Fibroblast of mammary gland (primary cell): ENCODE results near the gene CMTM4.
A peak's percentile ranks its signal among the peaks of the same experiment; 100 is the strongest.

Experiments used
- DNase-seq: peaks from one replicate; pipeline ENCODE4 v3.0.0-alpha.2; 2010; ENCODE audit warnings: low read depth
- H3K4me3 ChIP-seq: 2 replicates; pipeline ENCODE4 v1.5.1; 2011; ENCODE audit warnings: low read depth, mild to moderate bottlenecking, low read length, moderate library complexity; ENCODE audit not compliant: control insufficient read depth
- TF ChIP-seq, protein P1 (sequence below): conservative IDR thresholded peaks from 2 replicates; pipeline ENCODE4 v1.5.1; 2011; ENCODE audit warnings: low read depth, low read length, inconsistent platforms; ENCODE audit not compliant: control insufficient read depth, insufficient read depth

Gene CMTM4

DNA sequence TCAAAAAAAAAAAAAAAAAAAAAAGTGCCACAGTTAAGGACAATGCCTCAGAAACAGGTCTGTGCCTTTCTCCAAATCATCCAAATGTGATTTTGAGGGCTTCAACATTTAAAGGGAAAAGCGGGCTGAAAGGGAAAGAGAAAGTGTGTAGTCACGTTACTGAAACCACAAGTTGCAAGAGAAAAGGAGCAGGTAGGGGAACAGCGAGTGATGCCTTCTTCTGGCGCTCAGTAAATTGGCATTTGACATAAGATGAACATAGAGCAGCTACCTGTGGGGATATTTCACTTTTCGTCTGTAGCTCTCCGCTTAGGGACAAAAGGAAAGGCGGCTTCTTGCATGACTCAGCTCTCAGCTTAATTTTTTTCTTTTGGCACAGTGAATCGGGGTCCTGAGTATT is 106.2 kb downstream of the CMTM4 start:
- DNase-seq, result no peak
- no peak overlapping the region for H3K4me3 ChIP-seq

DNA sequence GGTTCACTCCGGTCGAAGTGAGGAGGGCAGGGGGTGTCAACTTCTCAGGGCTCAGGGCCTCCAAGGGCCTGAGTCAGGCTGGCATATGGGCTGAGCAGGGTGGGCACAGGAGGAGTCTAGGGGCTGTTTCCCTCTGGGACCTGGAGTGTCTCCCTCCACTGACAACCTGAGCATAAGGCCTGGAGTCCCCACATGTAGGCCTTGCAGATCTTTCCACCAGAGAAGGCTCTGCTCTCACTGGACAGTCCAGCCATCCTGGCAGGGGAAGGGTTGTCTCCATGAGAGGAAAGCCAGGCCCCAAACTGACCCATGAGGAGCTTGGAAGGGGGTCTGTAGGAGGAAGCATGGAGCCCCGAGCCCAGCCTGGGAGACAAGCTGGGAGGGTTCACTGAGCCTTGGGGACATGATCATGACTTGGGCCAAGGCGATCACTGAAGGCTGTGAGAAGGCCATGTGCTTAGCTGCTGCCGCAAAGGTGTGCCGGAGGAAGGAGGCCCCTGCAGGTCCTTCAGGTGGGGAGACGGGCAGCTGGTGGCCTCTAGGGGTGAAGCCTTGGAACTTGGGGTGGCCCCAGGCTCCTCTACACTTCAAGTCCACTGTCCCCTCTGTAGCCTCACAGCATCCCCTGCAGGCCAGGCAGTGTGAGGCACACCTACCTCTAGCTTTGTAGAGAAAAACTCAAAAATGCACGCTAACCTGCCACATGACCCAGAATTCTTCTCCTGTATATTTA is 107.4 kb downstream of the CMTM4 start:
- peak; percentile 38 for DNase-seq
- TF ChIP-seq, protein P1, sequence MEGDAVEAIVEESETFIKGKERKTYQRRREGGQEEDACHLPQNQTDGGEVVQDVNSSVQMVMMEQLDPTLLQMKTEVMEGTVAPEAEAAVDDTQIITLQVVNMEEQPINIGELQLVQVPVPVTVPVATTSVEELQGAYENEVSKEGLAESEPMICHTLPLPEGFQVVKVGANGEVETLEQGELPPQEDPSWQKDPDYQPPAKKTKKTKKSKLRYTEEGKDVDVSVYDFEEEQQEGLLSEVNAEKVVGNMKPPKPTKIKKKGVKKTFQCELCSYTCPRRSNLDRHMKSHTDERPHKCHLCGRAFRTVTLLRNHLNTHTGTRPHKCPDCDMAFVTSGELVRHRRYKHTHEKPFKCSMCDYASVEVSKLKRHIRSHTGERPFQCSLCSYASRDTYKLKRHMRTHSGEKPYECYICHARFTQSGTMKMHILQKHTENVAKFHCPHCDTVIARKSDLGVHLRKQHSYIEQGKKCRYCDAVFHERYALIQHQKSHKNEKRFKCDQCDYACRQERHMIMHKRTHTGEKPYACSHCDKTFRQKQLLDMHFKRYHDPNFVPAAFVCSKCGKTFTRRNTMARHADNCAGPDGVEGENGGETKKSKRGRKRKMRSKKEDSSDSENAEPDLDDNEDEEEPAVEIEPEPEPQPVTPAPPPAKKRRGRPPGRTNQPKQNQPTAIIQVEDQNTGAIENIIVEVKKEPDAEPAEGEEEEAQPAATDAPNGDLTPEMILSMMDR, result peak; percentile 69
- H3K4me3 ChIP-seq, result no peak overlapping the region

More for the DNA sequence above, 106.2 kb downstream of the CMTM4 start:
- TF ChIP-seq, protein P1, result no peak

DNA sequence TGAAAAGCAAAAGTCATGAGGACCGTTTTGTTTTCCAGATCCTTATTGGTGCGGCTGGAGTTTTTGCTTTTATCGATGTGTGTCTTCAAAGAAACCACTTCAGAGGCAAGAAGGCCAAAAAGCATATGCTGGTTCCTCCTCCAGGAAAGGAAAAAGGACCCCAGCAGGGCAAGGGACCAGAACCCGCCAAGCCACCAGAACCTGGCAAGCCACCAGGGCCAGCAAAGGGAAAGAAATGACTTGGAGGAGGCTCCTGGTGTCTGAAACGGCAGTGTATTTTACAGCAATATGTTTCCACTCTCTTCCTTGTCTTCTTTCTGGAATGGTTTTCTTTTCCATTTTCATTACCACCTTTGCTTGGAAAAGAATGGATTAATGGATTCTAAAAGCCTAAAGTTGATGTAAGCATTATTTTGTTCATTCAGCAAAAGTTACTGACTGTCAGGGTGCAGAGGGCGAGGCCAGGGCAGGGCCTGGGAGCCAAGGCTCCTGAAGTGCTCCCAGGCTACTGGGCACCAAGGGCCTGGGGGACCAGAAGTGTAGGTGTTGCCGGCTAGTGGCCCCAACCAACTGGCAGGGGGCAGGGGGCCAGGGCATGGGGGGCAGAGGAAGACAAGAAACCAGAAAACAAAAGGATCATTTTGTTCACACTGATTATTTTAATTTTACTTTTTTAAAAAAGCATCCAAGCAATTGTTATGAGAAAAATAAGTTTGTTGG is 108.5 kb downstream of the CMTM4 start:
- no peak for DNase-seq
- TF ChIP-seq, protein P1, result no peak
- H3K4me3 ChIP-seq, result no peak overlapping the region

DNA sequence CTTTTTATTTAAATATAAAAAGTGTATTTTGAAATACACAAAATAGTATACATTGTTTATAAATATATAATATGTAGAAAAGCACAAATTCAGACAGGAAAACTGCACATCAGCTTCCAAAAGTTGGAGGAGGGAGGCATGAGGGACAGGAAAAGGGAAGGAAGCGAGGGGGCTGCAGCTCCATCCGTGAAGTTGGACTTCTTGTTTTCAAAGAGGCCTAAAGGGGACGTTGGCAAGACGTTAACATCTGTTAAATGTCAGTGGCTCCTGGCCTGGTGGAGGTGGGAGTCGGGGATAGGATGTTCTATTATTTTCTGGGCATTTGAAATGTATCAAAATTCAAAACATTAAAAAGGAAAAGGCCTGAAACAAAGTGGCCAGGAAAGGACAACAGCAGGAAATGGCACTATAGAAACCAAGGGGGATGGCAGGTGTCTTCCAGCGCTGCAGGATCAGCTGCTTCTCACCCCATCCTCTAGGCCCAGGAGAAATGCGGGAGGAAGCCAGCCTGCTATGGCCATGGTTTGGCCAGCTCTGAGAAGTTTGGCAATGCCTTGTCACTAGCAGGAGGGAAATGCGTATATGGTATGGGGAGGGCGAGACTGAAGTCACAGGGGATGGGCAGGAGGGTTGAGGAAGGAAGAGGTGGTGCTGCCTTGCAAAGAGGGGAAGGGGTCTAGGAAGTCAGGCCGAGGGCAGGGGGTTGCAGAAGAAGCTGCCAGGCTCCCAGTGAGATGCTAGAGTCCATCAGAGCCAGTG is 110.9 kb downstream of the CMTM4 start:
- TF ChIP-seq, protein P1, result no peak
- H3K4me3 ChIP-seq, result no peak overlapping the region
- no peak for DNase-seq

DNA sequence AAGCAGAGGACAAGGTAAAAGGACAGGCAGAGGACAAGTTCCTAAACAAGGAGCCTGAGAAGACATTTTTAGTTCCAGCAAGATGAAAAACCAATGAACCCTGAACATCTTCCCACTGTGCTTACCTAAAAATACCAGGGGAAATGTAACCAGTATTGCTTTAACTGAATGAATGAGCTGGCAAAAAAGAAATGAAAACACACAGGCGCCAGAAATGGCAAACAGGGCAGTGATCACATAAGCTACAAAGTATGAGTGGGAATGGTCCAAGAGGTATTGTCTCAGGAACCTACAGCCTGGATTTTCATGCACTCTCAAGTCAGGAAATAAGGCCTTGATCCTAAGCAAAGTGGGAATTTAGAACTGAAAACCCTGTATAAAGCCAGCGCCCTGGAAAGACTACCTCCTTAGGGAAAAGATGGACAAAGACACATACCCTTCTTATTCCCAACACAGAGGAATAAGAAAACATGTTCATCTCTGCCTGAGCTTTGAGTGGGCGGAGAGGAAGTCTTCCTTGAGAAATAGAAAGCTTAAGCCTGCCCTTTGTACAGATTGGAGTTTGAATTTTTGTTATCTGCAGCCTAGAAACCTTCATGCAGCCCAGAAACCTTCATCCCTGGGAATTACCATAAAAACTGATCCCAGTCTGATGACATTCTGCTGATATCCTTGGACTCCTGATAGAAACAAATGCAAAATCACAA is 115.1 kb downstream of the CMTM4 start:
- TF ChIP-seq, protein P1, result no peak
- DNase-seq, result peak; percentile 52
- H3K4me3 ChIP-seq, result no peak overlapping the region

DNA sequence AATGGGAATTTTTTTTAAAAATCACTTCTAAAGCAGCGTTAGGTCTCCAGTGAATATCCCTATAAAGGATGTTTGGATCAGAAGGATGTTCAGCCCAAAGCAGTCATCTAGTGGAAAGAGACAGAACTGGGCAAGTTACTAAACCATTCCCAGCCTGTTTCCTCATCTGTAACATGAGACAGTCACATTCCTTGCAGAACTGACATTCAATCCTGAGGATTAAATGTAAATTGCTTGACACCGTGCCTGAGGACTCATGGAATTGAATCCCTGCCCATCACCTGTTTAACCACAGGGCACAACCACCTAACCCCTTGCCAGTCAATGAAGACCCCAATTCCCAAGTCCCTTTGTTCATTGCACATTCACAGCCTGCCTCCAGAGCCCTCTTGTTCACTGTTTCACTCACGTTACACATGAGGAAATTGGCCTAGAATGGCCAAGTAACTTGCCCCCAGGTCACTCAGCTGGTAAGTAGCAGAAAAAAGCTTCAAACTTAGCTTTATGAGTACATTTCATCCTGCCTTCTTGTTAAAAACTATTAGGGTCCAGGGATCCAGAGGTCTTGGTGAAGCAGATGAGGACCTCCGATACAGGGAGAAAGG is 115.8 kb downstream of the CMTM4 start:
- TF ChIP-seq, protein P1, result peak; percentile 46
- no peak overlapping the region for H3K4me3 ChIP-seq
- peak; percentile 83 for DNase-seq
